ENCODE results near the gene PSMB11. TPM values are rescaled to one million over a fixed set of nuclear protein-coding genes. Genes with fewer than 3 reads are reported as not detected.

Gene PSMB11
- total RNA-seq, 1 donor from 2014 or later, result not detected

GRCh38 chr14:23030936-23031335 lies 11.1 kb upstream of the PSMB11 start:
- TF ChIP-seq CTCF (IDR thresholded peaks at IDR 0.05), result no peak
- TF ChIP-seq EZH2phosphoT487 (IDR thresholded peaks at IDR 0.05), result no peak
- TF ChIP-seq EZH2 (IDR thresholded peaks at IDR 0.05), result no peak
- H3K4me1 ChIP-seq, result peaks cover 12% of the 10 kb centered on the region
- DNase-seq (ENCODE audit: low spot score), result no peak
- peaks cover 5% of the 10 kb centered on the region for H3K36me3 ChIP-seq
- H3K9me3 Mint-ChIP-seq, result no peaks in the 10 kb centered on the region
- H3K9ac ChIP-seq, result no peak overlapping the region
- H3K27me3 Mint-ChIP-seq (ENCODE audit: insufficient read depth, low read depth), result no peaks in the 10 kb centered on the region
- peaks cover 32% of the 10 kb centered on the region for H3F3A ChIP-seq (ENCODE audit: low read depth)
- H3K4me2 ChIP-seq, result no peak overlapping the region
- peaks cover 5% of the 10 kb centered on the region for H4K20me1 ChIP-seq (ENCODE audit: low read depth)
- peak overlapping the region; percentile 6 for H3K4me3 Mint-ChIP-seq
- no peaks in the 10 kb centered on the region for H3K27me3 ChIP-seq
- no peak overlapping the region for H2AFZ ChIP-seq (replicated peaks)
- H3K9me3 ChIP-seq (ENCODE audit: low read depth), result no peaks in the 10 kb centered on the region
- H3K4me1 Mint-ChIP-seq, result peaks cover 18% of the 10 kb centered on the region
- no peak overlapping the region for H3K27ac ChIP-seq
- no peak overlapping the region for H3K27ac Mint-ChIP-seq
- no peak overlapping the region for H3K4me3 ChIP-seq
- peaks cover 29% of the 10 kb centered on the region for H3K36me3 Mint-ChIP-seq
- peaks cover 57% of the 10 kb centered on the region for H3K79me2 ChIP-seq (ENCODE audit: low read depth)

- no peak overlapping the region for H3K27ac Mint-ChIP-seq
- Histone ChIP-seq H3K9me3 (ENCODE audit: low read depth) (no peaks in the 10 kb centered on the region), H3K4me2 (peak overlapping the region; percentile 77), H3F3A (ENCODE audit: low read depth) (peaks cover 23% of the 10 kb centered on the region), H3K27me3 (no peaks in the 10 kb centered on the region), H2AFZ (replicated peaks) (no peak overlapping the region), H3K36me3 (peaks cover 5% of the 10 kb centered on the region), H3K27ac (no peak overlapping the region), H3K4me3 (peak overlapping the region; percentile 71), H3K9ac (no peak overlapping the region), H4K20me1 (ENCODE audit: low read depth) (peaks cover under 1% of the 10 kb centered on the region), H3K4me1 (peaks cover 12% of the 10 kb centered on the region), H3K79me2 (ENCODE audit: low read depth) (peaks cover 49% of the 10 kb centered on the region)
- H3K4me1 Mint-ChIP-seq, result peaks cover 18% of the 10 kb centered on the region
- DNase-seq (ENCODE audit: low spot score), result no peak
- peak overlapping the region; percentile 92 for H3K4me3 Mint-ChIP-seq
- H3K9me3 Mint-ChIP-seq, result no peaks in the 10 kb centered on the region
- H3K27me3 Mint-ChIP-seq (ENCODE audit: insufficient read depth, low read depth), result no peaks in the 10 kb centered on the region
- TF ChIP-seq EZH2 (IDR thresholded peaks at IDR 0.05), result no peak
- no peak for TF ChIP-seq EZH2phosphoT487 (IDR thresholded peaks at IDR 0.05)
- no peak for TF ChIP-seq CTCF (IDR thresholded peaks at IDR 0.05)
- H3K36me3 Mint-ChIP-seq, result peaks cover 22% of the 10 kb centered on the region
Observed at GRCh38 chr14:23033251-23033727, 8.7 kb upstream of the PSMB11 start.

- H3K36me3 ChIP-seq, result peaks cover 5% of the 10 kb centered on the region
- H3K27ac ChIP-seq, result no peak overlapping the region
- no peaks in the 10 kb centered on the region for H3K9me3 Mint-ChIP-seq
- H4K20me1 ChIP-seq (ENCODE audit: low read depth), result no peaks in the 10 kb centered on the region
- no peaks in the 10 kb centered on the region for H3K27me3 ChIP-seq
- H3K9me3 ChIP-seq (ENCODE audit: low read depth), result no peaks in the 10 kb centered on the region
- peaks cover 17% of the 10 kb centered on the region for H3F3A ChIP-seq (ENCODE audit: low read depth)
- peak overlapping the region; percentile 99 for H2AFZ ChIP-seq (replicated peaks)
- peaks cover 19% of the 10 kb centered on the region for H3K36me3 Mint-ChIP-seq
- H3K79me2 ChIP-seq (ENCODE audit: low read depth), result peaks cover 43% of the 10 kb centered on the region
- H3K4me1 Mint-ChIP-seq, result peaks cover 18% of the 10 kb centered on the region
- peaks cover 12% of the 10 kb centered on the region for H3K4me1 ChIP-seq
- H3K27me3 Mint-ChIP-seq (ENCODE audit: insufficient read depth, low read depth), result no peaks in the 10 kb centered on the region
- H3K4me2 ChIP-seq, result peak overlapping the region; percentile 77
- TF ChIP-seq EZH2phosphoT487 (IDR thresholded peaks at IDR 0.05) (no peak), CTCF (IDR thresholded peaks at IDR 0.05) (no peak)
- H3K4me3 ChIP-seq, result peak overlapping the region; percentile 71
- peak overlapping the region; percentile 98 for H3K27ac Mint-ChIP-seq
- no peak for DNase-seq (ENCODE audit: low spot score)
- peak overlapping the region; percentile 92 for H3K4me3 Mint-ChIP-seq
- H3K9ac ChIP-seq, result peak overlapping the region; percentile 82
Observed at GRCh38 chr14:23033801-23034497, 8.1 kb upstream of the PSMB11 start.

All from neural progenitor cell (in vitro differentiated cells).